ENCODE data around the gene ALOX12. TPM values are rescaled to one million over a fixed set of nuclear protein-coding genes. Genes with fewer than 3 reads are reported as not detected.

ALOX12 gene
- total RNA-seq, 2 experiments from 2014 or later: not detected

DNA sequence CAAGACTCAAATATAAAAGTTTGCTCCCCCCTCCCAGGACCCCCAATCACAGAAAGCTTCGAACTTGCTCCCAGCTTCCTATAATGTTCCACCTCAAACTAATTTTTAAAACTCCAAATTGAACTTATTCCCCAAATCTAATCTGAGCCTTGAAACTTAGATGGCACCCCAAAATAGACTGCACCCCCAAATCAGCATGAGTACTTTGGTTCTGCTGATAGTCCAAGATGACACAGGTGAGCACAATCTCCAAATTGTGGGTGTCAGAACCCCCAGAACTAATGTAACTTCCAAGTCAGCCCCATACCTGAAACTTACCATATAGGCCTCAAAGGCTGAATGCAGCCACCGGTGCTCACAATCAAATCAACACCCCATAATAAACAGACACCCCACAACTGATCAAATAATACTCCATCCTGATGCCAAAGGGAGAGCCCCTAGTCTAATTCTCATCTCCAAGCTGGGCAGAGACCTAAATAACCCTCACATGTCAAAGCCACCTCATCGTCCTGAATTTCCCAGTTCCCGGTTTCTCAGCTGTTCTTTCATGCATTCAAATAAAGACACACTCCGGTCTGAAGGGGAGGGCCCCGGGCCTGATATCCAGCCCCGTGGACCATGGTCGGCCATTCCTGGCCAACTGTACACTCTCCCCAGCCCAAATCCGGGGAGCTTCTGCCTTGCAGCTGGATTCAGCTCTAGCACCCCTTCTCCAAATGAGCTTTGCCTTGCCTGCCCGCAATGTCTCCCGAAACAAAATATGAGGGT is 25.2 kb downstream of the ALOX12 start:
- Histone ChIP-seq H3K27ac (ENCODE audit: low read depth, low read length, poor library complexity, severe bottlenecking) (no peak overlapping the region), H3K4me2 (ENCODE audit: low read length) (no peak overlapping the region), H4K20me1 (ENCODE audit: insufficient read depth, low read length) (no peaks in the 10 kb centered on the region), H3K4me1 (ENCODE audit: insufficient read depth, low read length, poor library complexity, severe bottlenecking) (peaks cover 13% of the 10 kb centered on the region), H3K79me2 (ENCODE audit: insufficient read depth, low read depth, low read length) (no peaks in the 10 kb centered on the region), H3K9me2 (ENCODE audit: insufficient read depth, low read length) (no peaks in the 10 kb centered on the region), H2AFZ (ENCODE audit: low read length) (no peak overlapping the region), H3K4me3 (ENCODE audit: low read depth, low read length, poor library complexity, severe bottlenecking) (no peak overlapping the region), H3K36me3 (ENCODE audit: insufficient read depth, low read length) (peaks cover 13% of the 10 kb centered on the region; the same call in 1 of the 2 replicates), H3K9me3 (ENCODE audit: low read length) (no peaks in the 10 kb centered on the region)
- CTCF ChIA-PET (ENCODE audit: unreplicated experiment): interaction anchor here (0.6 to 0.8 kb wide), 2 partner anchors 15 to 178 kb away, joined by 3 read pairs; partner anchors contain the start of gene SLC16A13
- POLR2A ChIA-PET: interaction anchor here (1.1 kb wide), 1 partner anchor 14 kb away, joined by 4 read pairs; the partner anchor contains the start of gene SLC16A13
- DNase-seq (ENCODE audit: low spot score): no peak
- no TSS peak for BruUV-seq (replicated peaks)
- intact Hi-C loops (cut with micrococcal nuclease; ENCODE audit: unreplicated experiment): loop anchor here (5.0 kb wide), 1 partner anchor 109 kb away; no protein-coding TSS in a partner anchor
- TF ChIP-seq EZH2phosphoT487 (IDR thresholded peaks at IDR 0.05; ENCODE audit: borderline replicate concordance, low read depth, low read length) (no peak), CTCF (conservative IDR thresholded peaks at IDR 0.05; ENCODE audit: low read length) (no peak)

- ChIA-PET CTCF (ENCODE audit: unreplicated experiment) (interaction anchor here (0.6 to 0.8 kb wide), 3 partner anchors 14 to 235 kb away, joined by 3 to 4 read pairs (median 3); partner anchors contain the start of gene SLC16A13), POLR2A (interaction anchor here (1.1 kb wide), 1 partner anchor 13 kb away, joined by 4 read pairs; the partner anchor contains the start of gene SLC16A13)
- Histone ChIP-seq H3K4me3 (ENCODE audit: low read depth, low read length, poor library complexity, severe bottlenecking) (peak overlapping the region; percentile 8), H4K20me1 (ENCODE audit: insufficient read depth, low read length) (no peaks in the 10 kb centered on the region), H3K4me1 (ENCODE audit: insufficient read depth, low read length, poor library complexity, severe bottlenecking) (peaks cover 10% of the 10 kb centered on the region), H3K9me3 (ENCODE audit: low read length) (no peaks in the 10 kb centered on the region), H2AFZ (ENCODE audit: low read length) (peak overlapping the region; percentile 43; the same call in 1 of the 2 replicates), H3K9me2 (ENCODE audit: insufficient read depth, low read length) (no peaks in the 10 kb centered on the region), H3K4me2 (ENCODE audit: low read length) (peak overlapping the region; percentile 22), H3K79me2 (ENCODE audit: insufficient read depth, low read depth, low read length) (no peaks in the 10 kb centered on the region), H3K36me3 (ENCODE audit: insufficient read depth, low read length) (peaks cover 6% of the 10 kb centered on the region; the same call in 1 of the 2 replicates), H3K27ac (ENCODE audit: low read depth, low read length, poor library complexity, severe bottlenecking) (no peak overlapping the region)
- DNase-seq (ENCODE audit: low spot score): peak; percentile 77
- intact Hi-C loops (cut with micrococcal nuclease; ENCODE audit: unreplicated experiment): loop anchor here (5.0 kb wide), 1 partner anchor 110 kb away; no protein-coding TSS in a partner anchor
- TF ChIP-seq EZH2phosphoT487 (IDR thresholded peaks at IDR 0.05; ENCODE audit: borderline replicate concordance, low read depth, low read length) (no peak), CTCF (conservative IDR thresholded peaks at IDR 0.05; ENCODE audit: low read length) (peak; percentile 86)
- BruUV-seq (replicated peaks): no TSS peak
These were observed 26.3 kb downstream of the ALOX12 start for GRCh38 chr17:7021993-7022778.
